Adrenal gland (tissue), 5 donors: Measurements from ENCODE around the gene LCK.

Source experiments
- POLR2A ChIP-seq, 2 donors: fragments of 450-650 bp; IDR thresholded peaks; one replicate each; pipeline ENCODE4 v1.6.1; 2017; ENCODE audit warnings: antibody characterized with exemption in 2 of 2, mild to moderate bottlenecking in 2 of 2, moderate library complexity in 1 of 2
- TF ChIP-seq, protein P1 (sequence below), 6 experiments: fragments of 450-650 bp in 4 of 6; fragments of 200-600 bp in 2 of 6; sonication (generic) in 1 of 6; IDR thresholded peaks; 1 replicate in 5 of 6; 2 replicates in 1 of 6; pipeline versions ENCODE4 v1.5.1 to v1.8.0; 2016 to 2021; ENCODE audit warnings: antibody characterized with exemption in 6 of 6, mild to moderate bottlenecking in 2 of 6, moderate library complexity in 1 of 6
- donor health status: DM: no; HTN: no; CAD: no.

DNA sequence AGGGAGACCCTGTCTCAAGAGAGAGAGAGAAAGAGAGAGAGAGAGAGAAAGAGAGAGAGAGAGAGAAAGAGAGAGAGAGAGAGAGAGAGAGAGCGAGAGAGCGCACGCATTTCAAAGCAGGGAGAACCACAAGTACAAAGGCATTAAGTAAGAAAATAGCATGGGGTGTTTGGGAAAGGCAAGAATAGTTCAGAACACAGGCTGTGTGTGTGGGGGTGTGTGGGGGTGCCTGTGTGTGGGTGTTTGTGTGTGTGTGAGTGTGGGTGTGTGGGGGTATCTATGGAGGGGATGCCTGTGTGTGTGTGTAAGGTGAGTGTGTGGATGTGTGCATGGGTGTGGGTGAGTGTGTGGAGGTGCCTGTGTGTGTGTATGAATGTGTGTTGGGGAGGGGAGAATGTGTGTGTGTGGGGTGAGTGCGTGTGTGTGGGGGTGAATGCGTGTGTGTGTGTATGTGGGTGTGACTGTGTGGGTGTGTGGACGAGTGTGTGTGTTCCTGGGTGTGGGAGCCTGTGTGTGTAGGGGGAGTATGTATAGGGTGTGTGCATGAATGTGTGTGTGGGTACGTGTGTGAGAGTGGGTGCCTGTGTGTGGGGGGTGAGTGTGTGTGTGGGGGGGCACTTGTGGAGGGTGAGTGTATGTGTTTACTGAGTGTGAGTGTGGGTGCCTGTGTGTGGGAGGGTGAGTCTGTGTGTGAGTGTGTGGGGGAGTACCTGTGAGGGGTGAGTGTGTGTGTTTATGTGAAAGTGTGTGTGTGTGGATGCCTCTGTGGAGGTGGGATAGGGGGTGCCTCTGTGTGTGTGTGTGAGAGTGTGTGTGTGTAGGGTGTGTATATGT lies 21.7 kb downstream of the LCK start:
- TF ChIP-seq, protein P1, sequence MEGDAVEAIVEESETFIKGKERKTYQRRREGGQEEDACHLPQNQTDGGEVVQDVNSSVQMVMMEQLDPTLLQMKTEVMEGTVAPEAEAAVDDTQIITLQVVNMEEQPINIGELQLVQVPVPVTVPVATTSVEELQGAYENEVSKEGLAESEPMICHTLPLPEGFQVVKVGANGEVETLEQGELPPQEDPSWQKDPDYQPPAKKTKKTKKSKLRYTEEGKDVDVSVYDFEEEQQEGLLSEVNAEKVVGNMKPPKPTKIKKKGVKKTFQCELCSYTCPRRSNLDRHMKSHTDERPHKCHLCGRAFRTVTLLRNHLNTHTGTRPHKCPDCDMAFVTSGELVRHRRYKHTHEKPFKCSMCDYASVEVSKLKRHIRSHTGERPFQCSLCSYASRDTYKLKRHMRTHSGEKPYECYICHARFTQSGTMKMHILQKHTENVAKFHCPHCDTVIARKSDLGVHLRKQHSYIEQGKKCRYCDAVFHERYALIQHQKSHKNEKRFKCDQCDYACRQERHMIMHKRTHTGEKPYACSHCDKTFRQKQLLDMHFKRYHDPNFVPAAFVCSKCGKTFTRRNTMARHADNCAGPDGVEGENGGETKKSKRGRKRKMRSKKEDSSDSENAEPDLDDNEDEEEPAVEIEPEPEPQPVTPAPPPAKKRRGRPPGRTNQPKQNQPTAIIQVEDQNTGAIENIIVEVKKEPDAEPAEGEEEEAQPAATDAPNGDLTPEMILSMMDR (IDR thresholded peaks at IDR 0.05): no peak
- TF ChIP-seq POLR2A (IDR thresholded peaks at IDR 0.05): no peak
